M059J (cell line): Measurements from ENCODE around the gene MTURN. TPM values are rescaled to one million over a fixed set of nuclear protein-coding genes. Genes with fewer than 3 reads are reported as not detected.

ENCODE experiments used
- DNase-seq: peaks from one replicate; pipeline ENCODE4 v3.0.0-alpha.2; 2012; ENCODE audit warnings: low read depth
- total RNA-seq: library from RNA; depleted of rRNA; stranded (reverse); fragments of >200 nt; shearing (Covaris generic); gene quantifications from 2 replicates; pipeline ENCODE4 v1.2.3, GENCODE V29; 2014

MTURN gene
- total RNA-seq, 1 experiment from 2014 or later, result 3.8 TPM

GRCh38 chr7:30136117-30136731 is 1.4 kb downstream of the MTURN start:
- no peak for DNase-seq

- no peak for DNase-seq
These were observed 2.1 kb downstream of the MTURN start for GRCh38 chr7:30136743-30137485.

GRCh38 chr7:30139836-30140384 is 5.1 kb downstream of the MTURN start:
- no peak for DNase-seq

GRCh38 chr7:30140456-30140855 is 5.7 kb downstream of the MTURN start:
- DNase-seq, result no peak

GRCh38 chr7:30142710-30143109 is 7.9 kb downstream of the MTURN start:
- DNase-seq, result peak; percentile 81

- DNase-seq, result peak; percentile 76
These were observed 9.0 kb downstream of the MTURN start for GRCh38 chr7:30143748-30144251.

GRCh38 chr7:30144657-30145306 is 10.0 kb downstream of the MTURN start:
- DNase-seq, result no peak

GRCh38 chr7:30145426-30145970 is 10.7 kb downstream of the MTURN start:
- no peak for DNase-seq

GRCh38 chr7:30146127-30146612 is 11.4 kb downstream of the MTURN start:
- DNase-seq, result no peak

GRCh38 chr7:30147223-30147622 is 12.4 kb downstream of the MTURN start:
- no peak for DNase-seq

GRCh38 chr7:30147785-30148184 is 13.0 kb downstream of the MTURN start:
- no peak for DNase-seq

GRCh38 chr7:30148426-30148825 is 13.6 kb downstream of the MTURN start:
- no peak for DNase-seq

- no peak for DNase-seq
These were observed 14.2 kb downstream of the MTURN start for GRCh38 chr7:30148951-30149459.

- no peak for DNase-seq
These were observed 15.0 kb downstream of the MTURN start for GRCh38 chr7:30149640-30150272.

GRCh38 chr7:30150711-30151110 is 15.9 kb downstream of the MTURN start:
- DNase-seq, result no peak

GRCh38 chr7:30154111-30154587 is 19.4 kb downstream of the MTURN start:
- no peak for DNase-seq

GRCh38 chr7:30155481-30155880 is 20.7 kb downstream of the MTURN start:
- DNase-seq, result no peak

- no peak for DNase-seq
These were observed 22.4 kb downstream of the MTURN start for GRCh38 chr7:30157204-30157603.

GRCh38 chr7:30159163-30159562 is 24.4 kb downstream of the MTURN start:
- DNase-seq, result no peak

GRCh38 chr7:30159698-30160143 is 24.9 kb downstream of the MTURN start:
- DNase-seq, result peak; percentile 50

- no peak for DNase-seq
These were observed 25.5 kb downstream of the MTURN start for GRCh38 chr7:30160329-30160728.
